ENCODE results near the gene CTNND2.

Gene CTNND2

DNA sequence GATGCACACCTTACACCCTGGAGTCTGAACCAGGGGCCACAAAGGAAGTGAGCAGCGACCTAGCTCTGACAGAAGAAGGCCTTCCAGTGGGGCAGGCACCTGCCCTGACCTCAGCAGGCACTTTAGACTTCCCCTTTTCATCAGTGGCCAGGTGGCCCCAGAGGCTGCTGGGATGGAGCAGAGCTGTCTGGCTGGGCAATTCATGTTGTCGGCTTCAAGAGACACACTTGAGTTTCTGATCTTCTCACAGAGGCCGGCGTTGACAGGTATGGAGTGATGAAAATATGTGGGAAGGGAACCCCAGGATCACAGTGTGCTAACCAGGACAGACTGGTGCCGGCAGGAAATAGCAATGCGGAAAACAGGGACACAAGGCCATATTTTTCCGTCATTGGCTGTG is 375.5 kb downstream of the CTNND2 start:
- Histone ChIP-seq H3K4me3 (replicated peaks; ENCODE audit: low read depth, low read length) (no peak overlapping the region), H3K27me3 (replicated peaks; ENCODE audit: control insufficient read depth, insufficient read depth, low read length) (no peaks in the 10 kb centered on the region), H3K36me3 (ENCODE audit: control insufficient read depth, insufficient read depth, low read length) (no peaks in the 10 kb centered on the region)
- TF ChIP-seq, protein P1, sequence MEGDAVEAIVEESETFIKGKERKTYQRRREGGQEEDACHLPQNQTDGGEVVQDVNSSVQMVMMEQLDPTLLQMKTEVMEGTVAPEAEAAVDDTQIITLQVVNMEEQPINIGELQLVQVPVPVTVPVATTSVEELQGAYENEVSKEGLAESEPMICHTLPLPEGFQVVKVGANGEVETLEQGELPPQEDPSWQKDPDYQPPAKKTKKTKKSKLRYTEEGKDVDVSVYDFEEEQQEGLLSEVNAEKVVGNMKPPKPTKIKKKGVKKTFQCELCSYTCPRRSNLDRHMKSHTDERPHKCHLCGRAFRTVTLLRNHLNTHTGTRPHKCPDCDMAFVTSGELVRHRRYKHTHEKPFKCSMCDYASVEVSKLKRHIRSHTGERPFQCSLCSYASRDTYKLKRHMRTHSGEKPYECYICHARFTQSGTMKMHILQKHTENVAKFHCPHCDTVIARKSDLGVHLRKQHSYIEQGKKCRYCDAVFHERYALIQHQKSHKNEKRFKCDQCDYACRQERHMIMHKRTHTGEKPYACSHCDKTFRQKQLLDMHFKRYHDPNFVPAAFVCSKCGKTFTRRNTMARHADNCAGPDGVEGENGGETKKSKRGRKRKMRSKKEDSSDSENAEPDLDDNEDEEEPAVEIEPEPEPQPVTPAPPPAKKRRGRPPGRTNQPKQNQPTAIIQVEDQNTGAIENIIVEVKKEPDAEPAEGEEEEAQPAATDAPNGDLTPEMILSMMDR (IDR thresholded peaks at IDR 0.05; ENCODE audit: insufficient read depth, low read length, poor library complexity, severe bottlenecking), result no peak
- no peak for DNase-seq (ENCODE audit: extremely low read depth, insufficient read length)

DNA sequence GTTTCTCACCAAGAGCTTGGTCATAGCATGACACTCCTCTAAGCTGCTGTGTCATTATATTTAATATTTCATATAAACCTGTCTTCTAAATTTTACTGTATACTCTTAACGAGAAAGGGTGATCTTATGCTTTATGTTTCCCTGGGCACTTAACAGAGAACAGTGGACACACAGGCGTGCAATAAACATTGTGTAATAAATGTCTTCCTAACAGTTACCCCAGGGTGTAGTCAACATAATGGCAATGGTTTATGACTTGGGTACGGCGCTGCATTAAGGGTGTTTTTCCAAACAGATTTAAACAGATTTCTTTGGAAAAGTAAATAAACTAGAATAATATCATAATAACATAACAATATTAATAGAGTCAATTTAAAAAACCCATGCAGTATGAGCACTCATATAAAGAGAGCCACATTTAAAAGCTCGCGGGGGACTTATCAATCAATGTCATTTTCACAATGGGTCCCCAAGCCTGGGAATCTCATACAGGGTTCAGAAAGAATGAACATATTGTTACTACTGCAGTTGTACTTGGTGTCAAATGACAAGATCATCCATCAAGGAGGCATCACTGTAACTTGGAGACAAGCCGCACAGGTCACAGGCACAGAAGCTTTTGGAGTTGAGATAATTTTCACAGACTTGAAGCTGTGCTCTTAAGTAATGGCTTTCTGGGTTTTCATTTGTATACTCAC is 376.4 kb downstream of the CTNND2 start:
- no peak for DNase-seq (ENCODE audit: extremely low read depth, insufficient read length)
- Histone ChIP-seq H3K36me3 (ENCODE audit: control insufficient read depth, insufficient read depth, low read length) (no peaks in the 10 kb centered on the region), H3K4me3 (replicated peaks; ENCODE audit: low read depth, low read length) (no peak overlapping the region), H3K27me3 (replicated peaks; ENCODE audit: control insufficient read depth, insufficient read depth, low read length) (no peaks in the 10 kb centered on the region)
- TF ChIP-seq, protein P1 (IDR thresholded peaks at IDR 0.05; ENCODE audit: insufficient read depth, low read length, poor library complexity, severe bottlenecking), result no peak

DNA sequence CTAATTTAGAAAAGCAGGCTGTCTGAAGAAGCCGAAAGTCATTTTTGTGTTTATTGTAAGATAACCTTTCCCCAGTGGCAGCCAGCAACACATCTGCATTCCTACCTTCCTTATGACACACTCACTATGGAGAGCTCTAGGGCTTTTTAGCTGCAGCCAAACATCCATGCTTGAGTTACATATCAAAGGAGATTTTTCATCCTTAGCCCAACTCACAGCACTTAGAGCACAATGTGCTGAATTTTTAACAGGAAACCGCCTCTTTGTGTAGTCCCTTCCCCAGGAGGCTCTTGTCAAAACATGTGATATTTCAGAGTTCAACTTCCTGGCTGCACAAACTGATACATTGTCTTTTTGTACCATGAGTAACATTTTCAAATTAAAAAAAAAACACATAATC is 379.2 kb downstream of the CTNND2 start:
- no peak for DNase-seq (ENCODE audit: extremely low read depth, insufficient read length)
- TF ChIP-seq, protein P1 (IDR thresholded peaks at IDR 0.05; ENCODE audit: insufficient read depth, low read length, poor library complexity, severe bottlenecking), result no peak
- no peaks in the 10 kb centered on the region for H3K36me3 ChIP-seq (ENCODE audit: control insufficient read depth, insufficient read depth, low read length)
- H3K4me3 ChIP-seq (replicated peaks; ENCODE audit: low read depth, low read length), result no peak overlapping the region
- no peaks in the 10 kb centered on the region for H3K27me3 ChIP-seq (replicated peaks; ENCODE audit: control insufficient read depth, insufficient read depth, low read length)

DNA sequence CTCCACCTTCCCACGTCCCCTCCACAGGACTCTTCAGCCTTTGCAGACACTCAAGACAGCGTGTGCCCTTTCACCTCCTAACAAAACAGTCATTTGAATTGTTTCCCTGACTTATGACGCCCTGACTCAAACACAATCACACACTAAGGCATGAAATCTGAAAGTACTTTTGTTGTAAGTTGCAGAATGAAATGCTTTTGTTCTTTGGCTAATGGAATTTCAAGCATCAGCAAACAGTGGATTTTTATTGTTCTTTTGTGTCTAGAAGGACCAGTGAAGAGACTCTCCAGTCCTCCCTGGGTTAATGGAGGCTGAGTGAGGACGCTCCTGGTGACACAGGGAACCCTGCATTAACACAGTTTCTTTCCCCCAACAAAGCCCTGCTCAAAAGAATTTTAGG is 380.1 kb downstream of the CTNND2 start:
- H3K36me3 ChIP-seq (ENCODE audit: control insufficient read depth, insufficient read depth, low read length), result no peaks in the 10 kb centered on the region
- no peak for DNase-seq (ENCODE audit: extremely low read depth, insufficient read length)
- TF ChIP-seq, protein P1 (IDR thresholded peaks at IDR 0.05; ENCODE audit: insufficient read depth, low read length, poor library complexity, severe bottlenecking), result no peak
- no peak overlapping the region for H3K4me3 ChIP-seq (replicated peaks; ENCODE audit: low read depth, low read length)
- no peaks in the 10 kb centered on the region for H3K27me3 ChIP-seq (replicated peaks; ENCODE audit: control insufficient read depth, insufficient read depth, low read length)

DNA sequence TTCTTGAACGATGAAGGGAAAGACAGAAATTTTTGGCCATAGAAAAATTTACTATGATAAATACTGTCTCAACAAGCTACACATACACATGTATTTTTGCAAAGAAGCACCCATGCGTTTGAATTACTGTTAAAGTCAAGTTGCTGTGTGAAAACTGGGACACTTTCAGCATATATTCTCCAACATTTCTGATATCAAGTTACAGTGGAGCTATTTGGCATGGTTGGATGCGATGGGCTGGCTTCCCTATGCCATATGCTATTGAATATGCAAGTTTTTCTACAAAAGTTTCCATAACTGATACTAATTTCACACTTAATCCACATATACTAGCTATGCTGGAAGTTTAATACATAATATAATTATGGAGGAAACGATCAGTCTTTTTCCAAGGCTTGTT is 381.4 kb downstream of the CTNND2 start:
- TF ChIP-seq, protein P1 (IDR thresholded peaks at IDR 0.05; ENCODE audit: insufficient read depth, low read length, poor library complexity, severe bottlenecking), result no peak

More for the DNA sequence above, 381.4 kb downstream of the CTNND2 start:
- no peak for DNase-seq (ENCODE audit: extremely low read depth, insufficient read length)
- H3K27me3 ChIP-seq (replicated peaks; ENCODE audit: control insufficient read depth, insufficient read depth, low read length), result no peaks in the 10 kb centered on the region
- H3K36me3 ChIP-seq (ENCODE audit: control insufficient read depth, insufficient read depth, low read length), result no peaks in the 10 kb centered on the region
- no peak overlapping the region for H3K4me3 ChIP-seq (replicated peaks; ENCODE audit: low read depth, low read length)
